Measurements from ENCODE around the gene ACTL7A. TPM values are rescaled to one million over a fixed set of nuclear protein-coding genes. Genes with fewer than 3 reads are reported as not detected.
A peak's percentile ranks its signal among the peaks of the same experiment; 100 is the strongest.
"Not testable (repeated sequence)": the region's sequence is repeated elsewhere in the genome, so short reads cannot be mapped to it uniquely, and the experiment has no call there.

The ACTL7A gene
- total and polyA plus RNA-seq, 2 of the 13 experiments (the other 11 are each of a cell fraction or from before 2014, with no cell fraction given): not detected

GRCh38 chr9:108897324-108898096 lies 35.4 kb downstream of the ACTL7A start (continued):
- no peak for TF ChIP-seq SOX6 (IDR thresholded peaks at IDR 0.05)
- peak; percentile 38; the same call in 1 of the 2 replicates for TF ChIP-seq SOX6 (CRISPR knock-in tag; IDR thresholded peaks at IDR 0.05)
- TF ChIP-seq TCF7L2 (IDR thresholded peaks at IDR 0.05; ENCODE audit: low read depth, low read length): no peak

DNA sequence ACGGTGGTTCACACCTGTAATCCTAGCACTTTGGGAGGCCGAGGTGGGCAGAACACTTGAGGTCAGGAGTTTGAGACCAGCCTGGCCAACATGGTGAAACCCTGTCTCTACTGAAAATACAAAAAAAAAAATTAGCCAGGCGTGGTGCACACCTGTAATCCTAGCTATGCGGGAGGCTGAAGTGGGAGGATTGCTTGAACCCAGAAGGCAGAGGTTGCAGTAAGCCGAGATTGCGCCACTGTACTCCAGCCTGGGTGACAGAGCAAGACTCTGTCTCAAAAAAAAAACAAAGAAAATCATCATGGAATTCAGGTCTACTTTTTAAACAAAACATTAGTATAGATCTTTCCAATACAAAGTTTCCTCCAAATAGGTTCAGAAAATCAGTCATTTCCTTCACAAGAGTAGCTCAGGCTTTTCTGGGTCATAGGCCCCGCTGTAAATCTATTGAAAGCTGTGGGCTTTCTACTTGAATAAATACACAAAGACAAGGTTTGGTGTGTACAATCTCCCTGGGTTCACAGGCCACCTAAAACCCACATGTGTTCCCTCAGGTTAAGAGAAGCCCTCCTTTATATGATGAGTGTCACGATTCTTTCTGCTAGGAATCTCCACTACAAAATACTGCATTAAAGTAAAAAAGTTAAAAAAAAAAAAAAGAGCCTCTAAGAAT lies 37.1 kb downstream of the ACTL7A start:
- POLR2A ChIA-PET: interaction anchor here (1.2 to 3.2 kb wide), 3 partner anchors 9 to 30 kb away, joined by 4 to 20 read pairs (median 7); no protein-coding TSS in a partner anchor
- H3K4me3 ChIP-seq (replicated peaks in 1 of 3; ENCODE audit: insufficient read depth in 1 of 3, low read depth in 2 of 3, low read length in 3 of 3); in situ Hi-C loops (cut with HindIII; ENCODE audit: extremely low pct_ligation_motif_present, low pct_unique_long_range_greater_than_20kb); CTCF ChIA-PET (ENCODE audit: low intra/inter-chr PET ratio, low total read pairs); H2AFZ ChIP-seq (ENCODE audit: low read length); H4K20me1 ChIP-seq (ENCODE audit: insufficient read depth, low read length); intact Hi-C loops (cut with micrococcal nuclease; ENCODE audit: unreplicated experiment); H3K9ac ChIP-seq (ENCODE audit: insufficient read depth, low read depth, low read length); FAIRE-seq; H3K9me3 ChIP-seq (ENCODE audit: low read length); H3K79me2 ChIP-seq (ENCODE audit: insufficient read depth, low read length); H3K27me3 ChIP-seq (ENCODE audit: control insufficient read depth in 1 of 2, insufficient read depth in 2 of 2, low read length in 2 of 2); H3K4me2 ChIP-seq (ENCODE audit: low read depth, low read length); TF ChIP-seq CREM (CRISPR knock-in tag; IDR thresholded peaks at IDR 0.05); HNF4G (CRISPR knock-in tag; IDR thresholded peaks at IDR 0.05; ENCODE audit: borderline replicate concordance, low read depth); LCORL (IDR thresholded peaks at IDR 0.05): not testable (repeated sequence)
- 70% methylated on average over 8 of the region's 8 CpGs for WGBS (ENCODE audit: low lambda C conversion rate)
- peaks cover 66% of the 10 kb centered on the region for H3K4me1 ChIP-seq (ENCODE audit: insufficient read depth, low read length)
- DNase-seq (ENCODE audit: low spot score): peak; percentile 27
- peaks cover 13 to 86% of the 10 kb centered on the region in 2 experiments for H3K36me3 ChIP-seq (replicated peaks in 1 of 2; ENCODE audit: control insufficient read depth in 1 of 2, insufficient read depth in 2 of 2, low read length in 2 of 2)
- peak overlapping the region; percentile 55 for H3K27ac ChIP-seq (ENCODE audit: extremely low read length, insufficient read depth, low read length)
- peak; percentile 53 for ATAC-seq
- BruUV-seq (replicated peaks): TSS peak; percentile 4
- peak; percentile 45; the same call in 1 of the 2 replicates for TF ChIP-seq SALL1 (CRISPR knock-in tag; IDR thresholded peaks at IDR 0.05)
- 0 out of 2 replicates have a peak, but pooled peaks have one; percentile 18 for TF ChIP-seq CREM (IDR thresholded peaks at IDR 0.05)
- peak; percentile 27; the same call in 1 of the 2 replicates for TF ChIP-seq SAP130 (CRISPR knock-in tag; IDR thresholded peaks at IDR 0.05; ENCODE audit: low read depth)
- TF ChIP-seq ZNF687 (CRISPR knock-in tag; IDR thresholded peaks at IDR 0.05): peak; percentile 25; the same call in 1 of the 2 replicates
- TF ChIP-seq, protein P1, sequence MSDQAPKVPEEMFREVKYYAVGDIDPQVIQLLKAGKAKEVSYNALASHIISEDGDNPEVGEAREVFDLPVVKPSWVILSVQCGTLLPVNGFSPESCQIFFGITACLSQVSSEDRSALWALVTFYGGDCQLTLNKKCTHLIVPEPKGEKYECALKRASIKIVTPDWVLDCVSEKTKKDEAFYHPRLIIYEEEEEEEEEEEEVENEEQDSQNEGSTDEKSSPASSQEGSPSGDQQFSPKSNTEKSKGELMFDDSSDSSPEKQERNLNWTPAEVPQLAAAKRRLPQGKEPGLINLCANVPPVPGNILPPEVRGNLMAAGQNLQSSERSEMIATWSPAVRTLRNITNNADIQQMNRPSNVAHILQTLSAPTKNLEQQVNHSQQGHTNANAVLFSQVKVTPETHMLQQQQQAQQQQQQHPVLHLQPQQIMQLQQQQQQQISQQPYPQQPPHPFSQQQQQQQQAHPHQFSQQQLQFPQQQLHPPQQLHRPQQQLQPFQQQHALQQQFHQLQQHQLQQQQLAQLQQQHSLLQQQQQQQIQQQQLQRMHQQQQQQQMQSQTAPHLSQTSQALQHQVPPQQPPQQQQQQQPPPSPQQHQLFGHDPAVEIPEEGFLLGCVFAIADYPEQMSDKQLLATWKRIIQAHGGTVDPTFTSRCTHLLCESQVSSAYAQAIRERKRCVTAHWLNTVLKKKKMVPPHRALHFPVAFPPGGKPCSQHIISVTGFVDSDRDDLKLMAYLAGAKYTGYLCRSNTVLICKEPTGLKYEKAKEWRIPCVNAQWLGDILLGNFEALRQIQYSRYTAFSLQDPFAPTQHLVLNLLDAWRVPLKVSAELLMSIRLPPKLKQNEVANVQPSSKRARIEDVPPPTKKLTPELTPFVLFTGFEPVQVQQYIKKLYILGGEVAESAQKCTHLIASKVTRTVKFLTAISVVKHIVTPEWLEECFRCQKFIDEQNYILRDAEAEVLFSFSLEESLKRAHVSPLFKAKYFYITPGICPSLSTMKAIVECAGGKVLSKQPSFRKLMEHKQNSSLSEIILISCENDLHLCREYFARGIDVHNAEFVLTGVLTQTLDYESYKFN (CRISPR knock-in tag; conservative IDR thresholded peaks at IDR 0.05): peak; percentile 77
- 0 out of 2 replicates have a peak, but pooled peaks have one; percentile 14 for TF ChIP-seq HNF4G (IDR thresholded peaks at IDR 0.05; ENCODE audit: borderline replicate concordance, low read depth, low read length)
- peak; percentile 36; the same call in 1 of the 2 replicates for TF ChIP-seq KDM1A (CRISPR knock-in tag; IDR thresholded peaks at IDR 0.05)
- peak; percentile 61 for TF ChIP-seq CEBPG (CRISPR knock-in tag; IDR thresholded peaks at IDR 0.05)
- 0 out of 2 replicates have a peak, but pooled peaks have one; percentile 36 for TF ChIP-seq LCORL (CRISPR knock-in tag; IDR thresholded peaks at IDR 0.05)

All from HepG2 (cell line).